ENCODE measurements around the gene IL18R1.

GRCh38 chr2:102391565-102391964 lies 36.0 kb downstream of the IL18R1 start:
- TF ChIP-seq CTCF (IDR thresholded peaks at IDR 0.05; ENCODE audit: low read depth, low read length, missing input control), result no peak
- TF ChIP-seq, protein P1, sequence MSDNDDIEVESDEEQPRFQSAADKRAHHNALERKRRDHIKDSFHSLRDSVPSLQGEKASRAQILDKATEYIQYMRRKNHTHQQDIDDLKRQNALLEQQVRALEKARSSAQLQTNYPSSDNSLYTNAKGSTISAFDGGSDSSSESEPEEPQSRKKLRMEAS (IDR thresholded peaks at IDR 0.05), result no peak
- no peak for TF ChIP-seq JUND (IDR thresholded peaks at IDR 0.05)
- TF ChIP-seq, protein P2, sequence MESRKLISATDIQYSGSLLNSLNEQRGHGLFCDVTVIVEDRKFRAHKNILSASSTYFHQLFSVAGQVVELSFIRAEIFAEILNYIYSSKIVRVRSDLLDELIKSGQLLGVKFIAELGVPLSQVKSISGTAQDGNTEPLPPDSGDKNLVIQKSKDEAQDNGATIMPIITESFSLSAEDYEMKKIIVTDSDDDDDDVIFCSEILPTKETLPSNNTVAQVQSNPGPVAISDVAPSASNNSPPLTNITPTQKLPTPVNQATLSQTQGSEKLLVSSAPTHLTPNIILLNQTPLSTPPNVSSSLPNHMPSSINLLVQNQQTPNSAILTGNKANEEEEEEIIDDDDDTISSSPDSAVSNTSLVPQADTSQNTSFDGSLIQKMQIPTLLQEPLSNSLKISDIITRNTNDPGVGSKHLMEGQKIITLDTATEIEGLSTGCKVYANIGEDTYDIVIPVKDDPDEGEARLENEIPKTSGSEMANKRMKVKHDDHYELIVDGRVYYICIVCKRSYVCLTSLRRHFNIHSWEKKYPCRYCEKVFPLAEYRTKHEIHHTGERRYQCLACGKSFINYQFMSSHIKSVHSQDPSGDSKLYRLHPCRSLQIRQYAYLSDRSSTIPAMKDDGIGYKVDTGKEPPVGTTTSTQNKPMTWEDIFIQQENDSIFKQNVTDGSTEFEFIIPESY (IDR thresholded peaks at IDR 0.05), result no peak
- no peak for TF ChIP-seq RAD21 (IDR thresholded peaks at IDR 0.05)
- TF ChIP-seq RXRA (IDR thresholded peaks at IDR 0.05), result no peak
- no peak for TF ChIP-seq HNF4A (conservative IDR thresholded peaks at IDR 0.05)
- TF ChIP-seq NR2F2 (IDR thresholded peaks at IDR 0.05), result no peak
- TF ChIP-seq TAF1 (conservative IDR thresholded peaks at IDR 0.05), result no peak
- TF ChIP-seq GABPA (IDR thresholded peaks at IDR 0.05 in 1 of 2, conservative IDR thresholded peaks at IDR 0.05 in 1 of 2), result no peak
- TF ChIP-seq SP1 (IDR thresholded peaks at IDR 0.05), result no peak
